ENCODE results near the gene MMP25.

DNA sequence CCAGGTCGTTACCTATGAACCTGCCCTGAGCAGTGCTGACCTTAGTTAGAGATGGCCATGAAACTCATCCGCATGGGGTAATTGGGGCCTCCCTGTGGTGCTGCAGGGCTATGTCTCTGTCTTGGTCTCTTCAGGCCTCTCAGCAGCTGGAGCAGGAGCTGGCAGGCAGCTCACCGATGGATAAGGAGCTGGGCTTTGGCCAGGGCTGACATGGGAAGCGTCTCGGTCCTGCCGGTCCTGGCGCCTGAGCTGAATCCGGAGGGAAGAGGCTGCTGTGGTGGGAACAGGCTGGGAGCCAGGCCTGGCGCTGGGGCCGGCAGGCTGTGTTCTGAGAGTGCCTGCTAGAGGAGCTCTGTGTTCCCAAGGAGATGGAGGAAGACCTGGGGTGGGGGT is 29.2 kb downstream of the MMP25 start:
- TF ChIP-seq POLR2A (IDR thresholded peaks at IDR 0.05; ENCODE audit: low read depth, low read length) (no peak), PAX5 (IDR thresholded peaks at IDR 0.05; ENCODE audit: insufficient read depth, low read length, severe bottlenecking) (no peak), POLR2AphosphoS5 (IDR thresholded peaks at IDR 0.05; ENCODE audit: low read depth, low read length) (no peak), POU2F2 (IDR thresholded peaks at IDR 0.05; ENCODE audit: low read depth, low read length) (no peak), SPI1 (IDR thresholded peaks at IDR 0.05; ENCODE audit: low read depth, low read length) (no peak)

All from GM12891 (cell line).